Peyer's patch (tissue), 4 donors: ENCODE data around the gene MOCOS.

Source experiments
- POLR2A ChIP-seq, 2 donors: fragments of 450-650 bp; IDR thresholded peaks; one replicate each; pipeline ENCODE4 v1.5.1; 2017; ENCODE audit warnings: antibody characterized with exemption in 2 of 2, mild to moderate bottlenecking in 2 of 2, moderate library complexity in 2 of 2
- TF ChIP-seq, protein P1 (sequence below), 6 experiments: fragments of 450-650 bp in 4 of 6; fragments of 200-600 bp in 2 of 6; sonication (generic) in 1 of 6; IDR thresholded peaks; one replicate each; pipeline ENCODE4 v1.5.1; 2017 to 2019; ENCODE audit warnings: antibody characterized with exemption in 6 of 6, mild to moderate bottlenecking in 3 of 6, moderate library complexity in 1 of 6

DNA sequence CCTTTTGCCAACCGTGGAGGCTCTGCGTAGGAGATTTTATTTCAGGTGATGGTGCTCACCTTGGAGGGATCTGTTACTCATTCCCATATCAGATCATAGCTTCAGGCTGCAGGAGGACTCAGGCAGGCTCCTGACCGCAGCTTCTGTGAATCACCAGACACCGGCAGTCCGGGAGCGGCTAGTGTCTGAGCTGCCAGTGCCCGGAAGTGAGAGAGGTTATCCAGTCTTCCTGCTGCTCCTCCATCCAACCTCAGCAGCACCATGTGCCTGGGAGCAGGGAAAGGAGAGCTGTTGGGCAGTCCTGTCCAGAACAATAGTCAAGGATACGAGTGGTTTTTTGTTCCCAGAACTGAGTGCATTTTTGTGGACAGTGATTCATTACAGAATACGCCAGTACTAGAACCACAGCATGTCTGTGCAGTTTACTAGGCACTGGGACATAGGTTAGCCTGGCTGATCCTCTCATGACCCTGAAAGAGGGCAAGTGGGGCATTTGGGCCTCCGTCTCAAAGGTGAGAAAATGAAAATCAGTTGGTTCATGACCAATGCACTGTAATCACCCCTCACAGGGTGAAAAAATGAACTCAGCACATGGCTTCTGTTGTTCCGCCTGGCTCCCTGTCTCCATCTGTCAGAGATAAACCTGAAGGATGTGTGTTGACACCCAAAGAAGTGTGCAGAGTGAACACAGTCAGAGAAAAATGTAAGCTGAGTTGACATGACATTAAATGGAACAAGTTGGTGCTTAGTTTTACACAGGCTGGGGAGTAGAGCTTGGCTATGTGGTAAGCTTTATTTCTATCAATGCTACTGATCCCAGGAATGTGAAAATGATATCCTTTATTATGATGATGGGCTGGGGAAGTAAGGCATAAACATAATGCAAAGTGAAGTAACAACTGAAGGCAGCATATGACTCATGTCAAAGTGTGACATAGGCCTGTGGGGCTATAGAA lies 122.4 kb downstream of the MOCOS start:
- TF ChIP-seq, protein P1, sequence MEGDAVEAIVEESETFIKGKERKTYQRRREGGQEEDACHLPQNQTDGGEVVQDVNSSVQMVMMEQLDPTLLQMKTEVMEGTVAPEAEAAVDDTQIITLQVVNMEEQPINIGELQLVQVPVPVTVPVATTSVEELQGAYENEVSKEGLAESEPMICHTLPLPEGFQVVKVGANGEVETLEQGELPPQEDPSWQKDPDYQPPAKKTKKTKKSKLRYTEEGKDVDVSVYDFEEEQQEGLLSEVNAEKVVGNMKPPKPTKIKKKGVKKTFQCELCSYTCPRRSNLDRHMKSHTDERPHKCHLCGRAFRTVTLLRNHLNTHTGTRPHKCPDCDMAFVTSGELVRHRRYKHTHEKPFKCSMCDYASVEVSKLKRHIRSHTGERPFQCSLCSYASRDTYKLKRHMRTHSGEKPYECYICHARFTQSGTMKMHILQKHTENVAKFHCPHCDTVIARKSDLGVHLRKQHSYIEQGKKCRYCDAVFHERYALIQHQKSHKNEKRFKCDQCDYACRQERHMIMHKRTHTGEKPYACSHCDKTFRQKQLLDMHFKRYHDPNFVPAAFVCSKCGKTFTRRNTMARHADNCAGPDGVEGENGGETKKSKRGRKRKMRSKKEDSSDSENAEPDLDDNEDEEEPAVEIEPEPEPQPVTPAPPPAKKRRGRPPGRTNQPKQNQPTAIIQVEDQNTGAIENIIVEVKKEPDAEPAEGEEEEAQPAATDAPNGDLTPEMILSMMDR (IDR thresholded peaks at IDR 0.05): no peak
- TF ChIP-seq POLR2A (IDR thresholded peaks at IDR 0.05): no peak
